ENCODE data around the gene MRGPRX4.
"Not testable (repeated sequence)": the region's sequence is repeated elsewhere in the genome, so short reads cannot be mapped to it uniquely, and the experiment has no call there.

The MRGPRX4 gene

DNA sequence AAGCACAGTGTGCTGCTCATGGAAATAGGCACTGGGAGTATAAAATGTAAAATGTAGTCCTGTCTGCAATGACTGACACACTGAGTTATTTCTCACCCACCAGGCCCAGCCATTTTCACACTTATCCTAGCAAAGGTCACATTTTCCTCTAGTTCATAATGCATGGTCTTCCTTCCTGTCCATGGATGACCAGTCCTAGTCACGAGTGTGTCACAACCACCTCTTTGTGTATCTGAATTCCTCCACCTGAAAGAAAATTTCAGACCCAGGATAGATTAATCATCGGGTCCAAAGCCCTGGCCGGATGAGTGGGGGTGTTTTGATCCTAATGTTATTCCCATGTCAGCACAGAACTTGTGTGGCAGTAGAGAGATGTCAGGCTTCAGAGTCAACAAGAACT is at the start of gene MRGPRX4:
MRGPRX4 (plus strand) TSS at position 172 of the 400 bp plus-strand sequence. CDS start 420 bp downstream, outside the sequence.
- no peak for DNase-seq (ENCODE audit: low read depth in 2 of 2)

DNA sequence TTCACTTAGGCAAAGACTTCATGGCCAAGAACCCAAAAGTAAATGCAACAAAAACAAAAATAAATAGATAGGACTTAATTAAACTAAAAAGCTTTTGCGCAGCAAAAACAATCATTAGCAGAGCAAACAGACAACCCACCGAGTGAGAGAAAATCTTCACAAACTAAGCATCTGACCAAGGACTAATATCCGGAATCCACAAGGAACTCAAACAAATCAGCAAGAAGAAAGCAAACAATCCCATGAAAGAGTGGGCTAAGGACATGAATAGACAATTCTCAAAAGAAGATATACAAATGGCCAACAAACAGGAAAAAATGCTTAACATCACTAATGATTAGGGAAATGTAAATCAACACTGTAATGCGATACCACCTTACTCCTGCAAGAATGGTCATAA is 41.5 kb upstream of the MRGPRX4 start:
- DNase-seq (ENCODE audit: low read depth in 2 of 2) = not testable (repeated sequence)

DNA sequence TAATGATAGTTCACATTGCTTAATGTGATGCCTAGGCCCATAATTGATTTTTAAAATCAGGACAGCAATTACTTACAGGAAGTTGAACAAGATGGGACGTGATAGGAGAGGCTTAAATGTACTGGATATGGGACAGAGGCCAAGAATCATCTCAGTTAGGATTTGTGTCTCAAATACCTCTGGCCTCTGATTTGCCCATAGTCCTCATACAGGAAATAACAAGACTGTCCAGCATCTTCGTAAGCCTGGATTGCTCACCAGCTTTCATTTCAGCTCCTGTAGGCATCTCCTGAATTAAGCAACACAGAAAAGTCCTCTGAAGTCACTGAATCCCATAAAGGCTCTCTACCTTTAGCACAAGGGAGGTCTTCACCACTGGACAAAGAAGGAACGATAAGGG is 40.3 kb upstream of the MRGPRX4 start, which contains the start of gene MRGPRX3:
MRGPRX3 (plus strand) TSS at position 231 of the 400 bp plus-strand sequence. CDS start 4,632 bp downstream, outside the sequence.
- DNase-seq (ENCODE audit: low read depth in 2 of 2) = no peak

DNA sequence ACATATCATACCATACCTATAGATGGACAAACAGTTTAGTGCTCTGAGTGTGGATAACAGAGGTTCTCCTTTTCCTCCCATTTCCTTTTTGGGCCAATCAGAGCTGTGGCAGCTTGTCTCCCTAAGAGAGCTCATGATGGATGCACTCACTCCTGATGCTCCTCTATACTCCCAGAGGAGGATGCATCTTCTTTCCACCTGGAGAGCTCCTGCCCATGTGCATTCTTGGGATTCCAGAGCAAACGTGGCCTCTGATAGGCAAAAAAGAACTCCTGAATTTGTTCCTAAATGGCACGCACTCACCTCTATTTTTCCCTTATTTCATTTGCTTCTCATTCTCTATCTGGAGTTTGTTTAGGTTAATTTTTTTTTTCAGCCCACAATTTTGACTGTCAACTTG is 37.3 kb upstream of the MRGPRX4 start:
- no peak for DNase-seq (ENCODE audit: low read depth in 2 of 2)

DNA sequence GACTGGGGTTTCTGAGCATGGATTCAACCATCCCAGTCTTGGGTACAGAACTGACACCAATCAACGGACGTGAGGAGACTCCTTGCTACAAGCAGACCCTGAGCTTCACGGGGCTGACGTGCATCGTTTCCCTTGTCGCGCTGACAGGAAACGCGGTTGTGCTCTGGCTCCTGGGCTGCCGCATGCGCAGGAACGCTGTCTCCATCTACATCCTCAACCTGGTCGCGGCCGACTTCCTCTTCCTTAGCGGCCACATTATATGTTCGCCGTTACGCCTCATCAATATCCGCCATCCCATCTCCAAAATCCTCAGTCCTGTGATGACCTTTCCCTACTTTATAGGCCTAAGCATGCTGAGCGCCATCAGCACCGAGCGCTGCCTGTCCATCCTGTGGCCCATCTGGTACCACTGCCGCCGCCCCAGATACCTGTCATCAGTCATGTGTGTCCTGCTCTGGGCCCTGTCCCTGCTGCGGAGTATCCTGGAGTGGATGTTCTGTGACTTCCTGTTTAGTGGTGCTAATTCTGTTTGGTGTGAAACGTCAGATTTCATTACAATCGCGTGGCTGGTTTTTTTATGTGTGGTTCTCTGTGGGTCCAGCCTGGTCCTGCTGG is 35.3 kb upstream of the MRGPRX4 start:
- no peak for DNase-seq (ENCODE audit: low read depth in 2 of 2)

DNA sequence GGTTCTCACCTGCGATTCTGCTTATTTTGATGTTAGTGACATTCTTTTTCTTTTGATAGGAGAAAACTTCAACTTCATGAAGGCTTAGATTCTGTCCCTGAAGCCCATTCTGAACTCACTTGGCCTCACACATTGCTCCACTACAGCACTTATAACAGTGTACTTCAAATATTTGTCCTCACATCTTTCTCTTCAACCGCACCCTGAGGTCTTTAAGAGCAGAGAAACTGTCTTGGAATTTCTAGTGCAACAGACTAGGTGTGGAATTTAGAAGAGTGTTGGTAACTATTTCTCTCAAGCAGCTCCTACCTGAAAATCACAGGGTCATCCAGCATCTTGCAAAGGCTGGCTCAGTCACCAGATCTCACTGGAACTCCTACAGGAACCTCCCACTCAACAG is 32.5 kb upstream of the MRGPRX4 start:
- DNase-seq (ENCODE audit: low read depth in 2 of 2) = no peak

DNA sequence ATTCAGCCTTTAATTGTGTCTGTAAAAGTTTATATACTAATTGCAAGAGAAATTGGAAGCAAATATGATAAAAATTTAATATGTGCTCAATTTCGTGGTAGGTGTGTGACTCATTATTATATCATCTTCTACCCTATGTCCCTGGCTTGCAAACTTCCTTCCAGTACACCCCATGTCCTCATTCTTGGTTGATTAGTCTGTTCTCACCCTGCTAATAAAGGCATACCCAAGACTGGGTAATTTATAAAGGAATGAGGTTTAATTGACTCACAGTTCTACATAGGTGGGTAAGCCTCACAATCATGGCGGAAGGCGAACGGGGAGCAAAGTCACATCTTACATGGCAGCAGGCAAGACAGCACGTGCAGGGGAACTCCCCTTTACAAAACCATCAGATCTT is 28.4 kb upstream of the MRGPRX4 start:
- DNase-seq (ENCODE audit: low read depth in 2 of 2) = no peak

DNA sequence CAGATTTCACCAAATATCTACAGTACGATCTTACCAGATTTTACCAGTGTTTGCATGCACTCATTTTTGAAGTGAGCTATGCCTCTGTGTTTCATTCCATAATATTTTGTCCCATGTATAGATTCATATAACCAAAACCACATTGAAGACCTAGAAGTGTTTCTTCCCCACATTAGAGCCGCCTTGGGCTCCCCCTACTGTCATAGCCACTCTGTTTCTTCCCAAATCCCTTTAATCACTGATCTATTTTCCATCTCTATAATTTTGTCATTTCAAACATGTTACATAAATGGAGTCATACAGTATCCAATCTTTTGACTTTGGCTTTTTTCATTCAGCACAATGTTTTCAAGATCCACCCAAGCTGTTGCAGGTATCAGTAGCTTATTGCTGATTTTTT is 27.6 kb upstream of the MRGPRX4 start:
- DNase-seq (ENCODE audit: low read depth in 2 of 2) = no peak

DNA sequence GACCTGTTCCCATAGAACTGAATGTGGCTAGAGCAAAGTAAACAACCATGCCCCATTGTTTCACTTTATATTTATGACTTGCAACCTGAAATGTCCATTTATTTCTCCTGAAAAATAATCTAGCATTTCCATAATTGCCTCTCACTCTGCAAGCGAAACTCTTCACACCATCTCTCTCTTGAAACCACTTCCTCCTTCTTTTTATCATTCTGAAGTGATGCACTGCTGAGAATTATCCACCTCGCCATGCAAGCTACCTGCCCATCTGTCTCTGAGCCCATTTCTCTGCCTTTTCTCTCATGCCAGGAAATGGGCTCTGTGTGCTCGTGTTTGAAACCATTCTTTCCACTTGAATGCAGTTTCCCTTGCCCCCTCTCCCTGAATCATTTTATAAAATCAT is 26.8 kb upstream of the MRGPRX4 start:
- DNase-seq (ENCODE audit: low read depth in 2 of 2) = no peak

DNA sequence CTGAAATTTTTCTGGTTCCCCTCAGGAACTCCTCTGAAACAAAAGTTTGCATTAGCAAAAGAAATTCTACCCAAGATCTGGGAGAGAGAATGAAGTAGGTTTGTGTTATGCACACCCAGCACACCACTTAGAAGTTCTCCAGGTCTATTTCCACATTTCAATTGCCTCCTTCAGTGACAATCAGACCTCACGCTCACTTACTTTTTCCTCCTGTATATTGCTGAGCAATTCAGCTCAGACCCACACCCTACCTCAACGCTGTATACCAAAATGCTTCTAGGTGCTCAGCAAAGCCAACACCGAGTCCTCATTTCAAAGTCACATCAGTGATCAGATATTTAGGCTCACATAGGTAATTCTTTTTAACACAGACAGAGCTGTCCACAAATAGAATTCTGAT is 21.1 kb upstream of the MRGPRX4 start:
- no peak for DNase-seq (ENCODE audit: low read depth in 2 of 2)

DNA sequence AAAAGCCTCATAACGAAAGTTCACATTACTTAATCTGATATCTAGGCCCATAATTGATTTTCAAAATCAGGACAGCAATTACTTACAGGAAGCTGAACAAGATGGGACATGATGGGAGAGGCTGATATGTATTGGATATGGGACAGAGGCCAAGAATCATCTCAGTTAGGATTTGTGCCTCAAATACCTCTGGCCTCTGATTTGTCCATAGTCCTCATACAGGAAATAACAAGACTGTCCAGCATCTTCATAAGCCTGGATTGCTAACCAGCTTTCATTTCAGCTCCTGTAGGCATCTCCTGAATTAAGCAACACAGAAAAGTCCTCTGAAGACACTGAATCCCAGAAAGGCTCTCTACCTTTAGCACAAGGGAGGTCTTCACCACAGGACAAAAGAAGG is 4.3 kb upstream of the MRGPRX4 start:
- no peak for DNase-seq (ENCODE audit: low read depth in 2 of 2)

DNA sequence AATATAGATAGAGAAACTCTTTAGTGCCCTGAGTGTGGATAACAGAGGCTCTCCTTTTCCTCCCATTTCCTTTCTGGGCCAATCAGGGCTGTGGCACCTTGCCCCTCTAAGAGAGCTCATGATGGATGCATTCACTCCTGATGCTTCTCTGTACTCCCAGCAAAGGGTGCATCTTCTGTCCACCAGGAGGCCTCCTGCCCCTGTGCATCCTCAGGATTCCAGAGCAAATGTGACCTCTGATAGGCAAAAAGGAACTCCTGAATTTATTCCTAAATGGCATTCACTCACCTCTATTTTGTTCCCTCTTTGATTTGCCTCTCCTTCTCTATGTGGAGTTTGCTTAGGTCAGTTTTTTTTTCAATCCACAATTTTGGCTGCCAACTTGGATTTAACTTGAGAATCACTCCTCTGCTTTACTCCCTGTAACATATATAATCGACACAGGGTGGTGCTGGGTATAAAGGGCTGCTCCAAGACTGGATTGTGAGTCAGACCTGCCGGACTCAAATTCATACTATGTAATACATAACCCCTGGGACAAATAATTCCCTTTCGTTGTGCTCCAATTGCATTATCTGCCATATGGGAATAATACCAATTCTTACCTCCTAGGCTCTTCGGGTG is 1.1 kb upstream of the MRGPRX4 start:
- no peak for DNase-seq (ENCODE audit: low read depth in 2 of 2)

DNA sequence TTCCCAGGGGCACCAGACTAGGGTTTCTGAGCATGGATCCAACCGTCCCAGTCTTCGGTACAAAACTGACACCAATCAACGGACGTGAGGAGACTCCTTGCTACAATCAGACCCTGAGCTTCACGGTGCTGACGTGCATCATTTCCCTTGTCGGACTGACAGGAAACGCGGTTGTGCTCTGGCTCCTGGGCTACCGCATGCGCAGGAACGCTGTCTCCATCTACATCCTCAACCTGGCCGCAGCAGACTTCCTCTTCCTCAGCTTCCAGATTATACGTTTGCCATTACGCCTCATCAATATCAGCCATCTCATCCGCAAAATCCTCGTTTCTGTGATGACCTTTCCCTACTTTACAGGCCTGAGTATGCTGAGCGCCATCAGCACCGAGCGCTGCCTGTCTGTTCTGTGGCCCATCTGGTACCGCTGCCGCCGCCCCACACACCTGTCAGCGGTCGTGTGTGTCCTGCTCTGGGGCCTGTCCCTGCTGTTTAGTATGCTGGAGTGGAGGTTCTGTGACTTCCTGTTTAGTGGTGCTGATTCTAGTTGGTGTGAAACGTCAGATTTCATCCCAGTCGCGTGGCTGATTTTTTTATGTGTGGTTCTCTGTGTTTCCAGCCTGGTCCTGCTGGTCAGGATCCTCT is 709 bp downstream of the MRGPRX4 start:
- no peak for DNase-seq (ENCODE audit: low read depth in 2 of 2)

DNA sequence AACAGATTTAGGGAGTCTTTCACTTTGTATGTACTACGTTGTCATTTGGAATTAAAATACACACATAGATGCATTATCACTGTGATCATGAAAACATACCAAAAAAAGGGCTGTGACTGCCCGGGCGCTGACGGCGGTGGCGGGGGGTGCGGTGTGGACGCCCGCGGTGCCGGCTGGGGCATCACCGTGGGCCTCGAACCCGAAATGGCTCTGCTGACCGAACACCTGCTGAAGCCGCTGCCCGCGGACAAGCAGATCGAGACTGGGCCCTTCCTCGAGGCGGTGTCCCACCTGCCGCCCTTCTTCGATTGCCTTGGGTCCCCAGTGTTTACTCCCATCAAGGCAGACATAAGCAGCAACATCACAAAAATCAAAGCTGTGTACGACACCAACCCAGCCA is 16.2 kb downstream of the MRGPRX4 start:
- DNase-seq (ENCODE audit: low read depth in 2 of 2) = no peak

DNA sequence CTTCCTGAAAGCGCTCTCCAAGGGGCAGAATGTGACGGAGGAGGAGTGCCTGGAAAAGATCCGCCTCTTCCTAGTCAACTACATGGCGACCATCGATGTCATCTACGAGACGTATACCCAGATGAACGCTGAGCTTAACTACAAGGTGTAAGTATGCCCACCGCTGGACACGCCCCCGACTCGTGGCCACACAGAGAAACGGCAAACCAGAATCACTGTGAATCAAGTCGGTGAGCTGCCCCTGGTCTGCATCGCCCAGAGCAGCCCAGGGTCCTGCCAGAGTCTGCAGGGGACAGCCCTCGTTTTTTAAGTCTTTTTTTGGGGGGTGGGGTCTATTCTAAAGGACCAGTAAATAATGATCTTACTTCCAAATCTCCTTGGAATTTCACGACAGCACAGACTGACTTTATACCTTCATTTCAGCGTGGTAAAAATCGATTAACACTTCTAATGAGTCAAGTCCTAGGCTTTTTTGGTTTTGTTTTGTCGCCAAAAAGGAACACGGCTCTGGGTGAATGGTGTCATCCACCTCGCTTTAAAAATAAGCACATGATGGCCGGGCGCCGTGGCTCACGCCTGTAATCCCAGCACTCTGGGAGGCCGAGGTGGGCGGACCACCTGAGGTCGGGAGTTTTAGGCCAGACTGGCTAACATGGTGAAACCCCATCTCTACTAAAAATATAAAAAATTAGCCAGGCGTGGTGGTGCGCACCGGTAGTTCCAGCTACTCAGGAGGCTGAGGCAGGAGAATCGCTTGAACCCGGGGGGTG is 17.0 kb downstream of the MRGPRX4 start:
- not testable (repeated sequence) for DNase-seq (ENCODE audit: low read depth in 2 of 2)

DNA sequence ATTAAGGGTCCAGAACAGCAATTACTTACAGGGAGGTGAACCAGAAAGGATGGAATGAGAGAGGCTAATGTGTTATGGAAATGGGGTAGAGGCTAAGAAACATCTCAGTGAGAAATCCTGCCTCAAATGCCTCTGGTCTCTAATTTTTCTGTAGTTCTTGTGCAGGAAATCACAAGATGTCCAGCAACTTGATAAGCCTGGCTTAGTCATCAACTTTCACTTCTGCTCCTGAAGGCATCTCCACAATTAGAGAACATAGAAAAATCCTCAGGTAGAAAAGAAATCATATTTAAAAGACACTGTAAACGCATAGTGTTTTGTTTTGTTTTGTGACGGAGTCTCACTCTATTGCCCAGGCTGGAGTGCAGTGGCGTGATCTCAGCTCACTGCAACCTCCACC is 18.7 kb downstream of the MRGPRX4 start:
- DNase-seq (ENCODE audit: low read depth in 2 of 2) = no peak

DNA sequence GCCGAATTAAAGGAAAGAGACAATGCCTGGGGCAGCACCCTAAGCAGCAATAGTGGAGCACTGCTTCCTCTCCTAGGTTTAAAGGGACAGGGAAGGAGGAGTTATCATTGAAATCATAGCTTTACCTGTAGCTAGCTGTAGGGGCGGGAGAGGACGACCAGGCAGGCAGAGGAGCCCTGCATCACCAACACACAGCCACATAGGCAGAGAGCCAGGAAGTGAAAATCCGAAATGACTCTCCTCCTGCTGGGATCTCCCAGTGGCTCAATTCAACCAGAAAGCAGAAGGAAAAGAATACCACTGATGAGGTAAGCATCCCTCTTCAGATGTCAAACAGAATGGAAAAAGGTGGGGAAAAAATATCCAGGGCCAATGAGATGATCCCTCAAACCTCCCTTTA is 20.4 kb downstream of the MRGPRX4 start:
- no peak for DNase-seq (ENCODE audit: low read depth in 2 of 2)

DNA sequence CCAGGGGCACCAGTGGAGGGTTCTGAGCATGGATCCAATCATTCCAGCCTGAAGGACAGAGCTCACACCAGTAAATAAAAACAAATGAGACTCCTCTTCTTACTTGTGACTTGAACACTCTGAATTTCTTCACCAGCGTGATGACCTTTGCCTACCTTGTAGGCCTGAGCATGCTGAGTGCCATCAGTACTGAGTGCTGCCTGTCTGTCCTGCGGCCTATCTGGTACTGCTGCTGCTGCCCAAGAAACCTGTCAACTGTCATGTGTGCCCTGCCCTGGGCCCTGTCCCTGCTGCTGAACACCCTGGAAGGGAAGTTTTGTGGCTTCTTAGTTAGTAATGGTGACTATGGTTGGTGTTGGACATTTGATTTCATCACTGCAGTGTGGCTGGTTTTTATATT is 23.9 kb downstream of the MRGPRX4 start:
- no peak for DNase-seq (ENCODE audit: low read depth in 2 of 2)

DNA sequence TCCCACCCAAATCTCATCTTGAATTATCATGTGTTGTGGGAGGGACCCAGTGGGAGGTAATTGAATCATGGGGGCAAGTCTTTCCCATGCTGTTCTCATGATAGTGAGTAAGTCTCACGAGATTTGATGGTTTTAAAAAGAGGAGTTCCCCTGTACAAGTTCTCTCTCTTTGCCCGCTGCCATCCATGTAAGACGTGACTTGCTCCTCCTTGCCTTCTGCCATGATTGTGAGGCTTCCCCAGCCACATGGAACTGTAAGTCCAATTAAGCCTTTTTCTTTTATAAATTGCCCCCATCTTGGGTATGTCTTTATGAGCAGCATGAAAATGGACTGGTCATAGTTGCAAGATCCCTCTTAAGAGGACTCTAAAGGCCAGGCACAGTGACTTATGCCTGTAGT is 25.1 kb downstream of the MRGPRX4 start:
- not testable (repeated sequence) for DNase-seq (ENCODE audit: low read depth in 2 of 2)

DNA sequence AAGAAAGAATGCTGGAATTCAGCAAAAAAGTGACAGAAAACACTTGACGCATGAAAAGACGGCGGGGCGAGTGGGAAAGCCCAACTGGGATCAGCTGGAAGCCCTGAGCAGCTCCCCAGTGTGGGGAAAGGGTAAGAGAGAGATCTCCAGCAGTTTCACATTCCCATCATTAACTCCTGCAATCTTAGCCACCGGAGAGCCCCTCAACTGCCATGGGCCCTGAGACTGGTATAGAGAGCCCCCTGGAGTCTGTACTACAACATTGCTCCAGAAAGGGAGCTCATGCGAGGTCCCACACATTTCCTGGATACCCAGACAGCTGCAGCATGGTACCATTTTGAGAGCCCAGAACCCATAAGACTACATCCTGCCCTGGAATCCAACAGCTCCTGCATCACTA is 31.1 kb downstream of the MRGPRX4 start:
- DNase-seq (ENCODE audit: low read depth in 2 of 2) = no peak

DNA sequence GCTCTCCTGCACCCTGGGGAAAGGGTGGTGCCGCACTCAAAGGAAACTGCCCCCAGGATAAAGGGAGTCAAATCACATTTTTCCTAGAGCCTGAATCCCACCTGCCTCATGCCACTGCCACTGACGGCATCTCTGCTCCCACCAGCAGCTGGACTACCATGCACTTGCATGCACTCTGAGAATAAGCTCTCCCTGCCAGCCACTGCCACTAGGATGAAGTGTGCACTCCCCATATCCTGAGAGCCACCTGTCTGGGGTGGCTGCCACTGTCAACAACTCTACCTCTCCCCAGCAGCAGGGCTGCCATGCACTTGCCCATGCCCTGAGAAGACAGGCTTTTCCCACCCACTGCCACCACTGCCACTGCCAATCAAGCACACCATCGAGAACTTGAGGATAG is 31.6 kb downstream of the MRGPRX4 start:
- DNase-seq (ENCODE audit: low read depth in 2 of 2) = no peak

DNA sequence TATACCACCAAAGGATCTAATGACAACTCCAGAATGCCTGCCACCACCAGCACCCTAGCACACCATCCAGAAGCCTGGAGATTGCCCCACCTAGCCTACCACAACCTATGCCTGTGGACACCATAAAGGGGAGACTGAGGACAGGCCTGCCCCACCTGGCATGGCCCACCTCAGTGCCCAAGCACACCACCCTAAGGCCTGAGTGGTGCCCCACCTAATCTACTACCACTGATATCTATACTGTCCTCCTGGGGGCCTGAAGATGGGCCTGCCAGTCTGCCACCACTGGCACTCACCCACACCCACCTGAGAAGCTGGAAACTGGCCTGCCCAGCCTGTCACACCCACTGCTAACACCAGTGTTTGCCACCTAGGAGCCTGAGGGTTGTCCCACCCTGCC is 32.1 kb downstream of the MRGPRX4 start:
- DNase-seq (ENCODE audit: low read depth in 2 of 2) = no peak

DNA sequence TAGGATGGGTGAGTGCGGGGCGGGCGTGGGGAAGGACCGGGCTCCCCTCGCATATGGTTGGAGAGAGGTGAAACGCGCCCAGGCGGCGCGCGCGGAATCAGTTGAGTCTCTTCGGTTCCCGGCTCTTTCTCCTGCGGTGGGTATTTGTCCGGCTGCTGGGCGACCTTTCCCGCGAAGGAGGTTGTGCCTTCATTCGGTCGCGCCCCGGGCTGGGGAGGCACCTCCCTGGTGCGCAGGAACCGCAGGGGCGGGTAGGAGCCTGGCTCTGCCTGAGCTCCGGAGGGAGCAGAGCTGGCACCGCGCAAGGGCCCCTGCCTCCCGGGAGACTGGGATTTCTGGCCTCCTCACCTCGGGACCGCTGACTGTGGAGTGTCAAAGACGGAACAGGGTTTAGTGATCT is 36.4 kb downstream of the MRGPRX4 start:
- DNase-seq (ENCODE audit: low read depth in 2 of 2) = no peak
